Omental fat pad (tissue), 4 donors: ENCODE measurements around the gene OMD. TPM values are rescaled to one million over a fixed set of nuclear protein-coding genes. Genes with fewer than 3 reads are reported as not detected.

Experiments
- ATAC-seq: fragments of 150-250 bp; one replicate; pipeline ENCODE4 v1.9.1; 2016; ENCODE audit warnings: mild to moderate bottlenecking, moderate library complexity; ENCODE audit not compliant: low FRiP score
- DNase-seq: peaks from one replicate; pipeline ENCODE4 v3.0.0-alpha.2; 2019; ENCODE audit warnings: low spot score
- total RNA-seq, 4 donors: library from RNA; depleted of rRNA; stranded (reverse); fragments of >200 nt; gene quantifications; one replicate each; pipeline ENCODE4 v1.1.0, GENCODE V29; 2016
- TF ChIP-seq, protein P1 (sequence below), 3 donors: fragments of 450-650 bp; IDR thresholded peaks; one replicate each; pipeline ENCODE4 v1.5.1; 2016 to 2017; ENCODE audit warnings: antibody characterized with exemption in 3 of 3, mild to moderate bottlenecking in 3 of 3, moderate library complexity in 2 of 3

OMD gene
- total RNA-seq, 4 donors from 2014 or later: 10.2 to 122 (median 40.2) TPM

DNA sequence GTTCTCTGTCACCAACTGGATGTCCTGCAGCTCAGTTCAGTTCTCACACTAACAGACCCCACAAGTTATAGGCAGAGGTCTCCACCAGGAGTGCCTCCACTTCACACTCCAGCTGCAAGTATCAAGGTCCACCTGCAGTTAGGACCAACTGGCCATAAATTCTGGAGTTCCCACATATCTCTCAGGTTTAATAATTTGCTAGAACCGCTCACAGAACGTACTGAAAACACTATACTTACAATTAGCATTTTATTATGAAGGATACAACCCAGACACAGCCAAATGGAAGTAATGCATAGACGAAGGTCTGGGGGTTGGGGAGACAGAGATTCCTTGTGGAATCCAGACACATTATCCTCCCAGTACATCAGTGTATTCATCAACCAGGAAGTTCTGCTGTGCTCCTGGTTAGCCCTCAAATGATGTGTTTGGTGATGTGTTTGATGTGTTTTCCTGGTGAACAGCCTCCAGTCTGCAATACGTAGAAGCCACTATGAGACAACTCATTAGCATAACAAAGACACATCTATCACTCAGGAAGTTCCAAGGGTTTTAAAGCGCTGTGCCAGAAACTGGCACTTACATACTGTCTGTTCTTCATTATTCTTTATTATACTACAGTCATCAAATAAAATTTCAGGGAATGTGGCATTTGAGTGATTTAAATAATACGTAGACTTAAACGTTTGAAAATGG, 45.3 kb downstream of the OMD start:
- DNase-seq (no peak), ATAC-seq (no peak)
- TF ChIP-seq, protein P1, sequence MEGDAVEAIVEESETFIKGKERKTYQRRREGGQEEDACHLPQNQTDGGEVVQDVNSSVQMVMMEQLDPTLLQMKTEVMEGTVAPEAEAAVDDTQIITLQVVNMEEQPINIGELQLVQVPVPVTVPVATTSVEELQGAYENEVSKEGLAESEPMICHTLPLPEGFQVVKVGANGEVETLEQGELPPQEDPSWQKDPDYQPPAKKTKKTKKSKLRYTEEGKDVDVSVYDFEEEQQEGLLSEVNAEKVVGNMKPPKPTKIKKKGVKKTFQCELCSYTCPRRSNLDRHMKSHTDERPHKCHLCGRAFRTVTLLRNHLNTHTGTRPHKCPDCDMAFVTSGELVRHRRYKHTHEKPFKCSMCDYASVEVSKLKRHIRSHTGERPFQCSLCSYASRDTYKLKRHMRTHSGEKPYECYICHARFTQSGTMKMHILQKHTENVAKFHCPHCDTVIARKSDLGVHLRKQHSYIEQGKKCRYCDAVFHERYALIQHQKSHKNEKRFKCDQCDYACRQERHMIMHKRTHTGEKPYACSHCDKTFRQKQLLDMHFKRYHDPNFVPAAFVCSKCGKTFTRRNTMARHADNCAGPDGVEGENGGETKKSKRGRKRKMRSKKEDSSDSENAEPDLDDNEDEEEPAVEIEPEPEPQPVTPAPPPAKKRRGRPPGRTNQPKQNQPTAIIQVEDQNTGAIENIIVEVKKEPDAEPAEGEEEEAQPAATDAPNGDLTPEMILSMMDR (IDR thresholded peaks at IDR 0.05): no peak

DNA sequence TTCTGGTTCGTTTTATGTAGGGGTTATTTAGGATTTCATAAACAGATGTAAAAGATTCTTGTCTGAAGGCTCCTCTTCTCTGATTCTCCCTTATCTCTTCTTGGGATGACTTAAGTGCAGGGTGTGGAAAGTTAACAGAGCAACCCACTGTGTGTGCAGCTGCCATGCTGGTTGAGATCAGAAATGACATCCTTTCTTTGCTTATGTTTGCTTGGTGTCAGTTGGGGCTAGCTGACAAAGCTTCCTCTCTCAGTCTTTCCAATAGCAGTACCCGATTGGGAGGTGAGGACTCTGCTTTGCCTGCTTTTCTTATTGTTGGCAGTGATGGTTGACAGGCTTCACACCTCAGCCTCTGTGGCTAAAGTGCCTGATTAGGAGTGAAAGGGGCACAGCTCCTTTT, 46.4 kb downstream of the OMD start:
- TF ChIP-seq, protein P1 (IDR thresholded peaks at IDR 0.05): no peak
- ATAC-seq (no peak), DNase-seq (no peak)

DNA sequence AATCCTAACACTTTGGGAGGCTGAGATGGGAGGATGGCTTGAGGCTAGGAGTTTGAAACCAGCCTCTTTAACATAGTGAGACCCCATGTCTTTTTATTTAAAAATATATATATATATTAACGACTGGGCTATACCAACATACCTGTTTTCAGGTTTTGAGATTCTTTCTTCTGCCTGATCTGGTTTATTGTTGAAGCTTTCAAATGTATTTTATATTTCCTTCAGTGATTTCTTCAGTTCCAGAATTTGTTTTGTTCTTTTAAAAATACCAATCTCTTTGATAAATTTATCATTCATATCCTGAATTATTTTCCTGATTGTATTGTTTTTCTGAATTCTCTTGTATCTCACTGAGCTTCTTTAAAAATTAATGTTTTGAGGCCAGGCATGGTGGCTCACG, 51.1 kb downstream of the OMD start:
- TF ChIP-seq, protein P1 (IDR thresholded peaks at IDR 0.05): no peak
- DNase-seq: no peak

DNA sequence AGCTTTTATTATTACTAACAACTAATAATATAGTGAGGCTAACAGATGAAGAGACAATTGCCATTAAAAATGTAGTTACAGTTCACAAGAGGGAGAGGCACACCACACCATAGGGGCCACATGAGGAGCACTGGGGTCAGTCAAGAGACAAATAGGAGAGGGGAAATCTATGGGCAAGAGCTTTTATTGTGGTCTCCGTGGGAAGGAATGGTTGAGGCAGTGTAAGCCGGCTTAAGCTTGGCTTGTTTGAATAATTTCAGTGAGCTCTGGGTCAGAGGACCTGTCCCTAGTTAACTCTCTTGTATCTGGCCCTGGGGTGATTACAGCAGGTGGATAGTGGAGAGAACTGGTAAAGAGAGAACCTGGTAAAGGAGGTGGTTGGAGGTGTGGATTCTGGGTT, 55.2 kb downstream of the OMD start:
- TF ChIP-seq, protein P1 (IDR thresholded peaks at IDR 0.05): no peak
- ATAC-seq: no peak
- DNase-seq: no peak

More for the DNA sequence above, 51.1 kb downstream of the OMD start:
- ATAC-seq: no peak

Other genes with a start within 250 kb of the OMD start
- 100 to 1,000 TPM in 1 of 4 donors, 10 to 100 TPM in 3; 73.8 to 198 (median 85.8) TPM for gene IARS1, start 130.8 kb downstream of the OMD start, total RNA-seq
- 10 to 100 TPM; 25.2 to 49.1 (median 34.7) TPM for gene NOL8, start 99.1 kb downstream of the OMD start, total RNA-seq
- 1 to 10 TPM; 1.2 to 7.0 (median 5.6) TPM for gene CENPP, start 98.5 kb downstream of the OMD start, total RNA-seq
- 100 to 1,000 TPM in 3 of 4 donors, 10 to 100 TPM in 1; 24.6 to 412 (median 114) TPM for gene OGN, start 19.9 kb downstream of the OMD start, total RNA-seq
- 10 to 100 TPM in 2 of 4 donors, 1 to 10 TPM in 2; 4.8 to 17.7 (median 11.4) TPM for gene ASPN, start 58.0 kb upstream of the OMD start, total RNA-seq
- gene ECM2, start 111.5 kb upstream of the OMD start, total RNA-seq: 10 to 100 TPM; 45.6 to 80.6 (median 54.1) TPM
- gene IPPK, start 245.7 kb upstream of the OMD start, total RNA-seq: 10 to 100 TPM in 3 of 4 donors, 1 to 10 TPM in 1; 10.0 to 26.2 (median 12.5) TPM